T-helper 2 cell (primary cell): ENCODE results near the gene EPN1.

Experiments used
- DNase-seq, 5 experiments: peaks; one replicate each; pipeline versions ENCODE4 v3.0.0 to v3.0.0-alpha.2; 2012 to 2022

The EPN1 gene

GRCh38 chr19:55680339-55681130 lies 5.5 kb downstream of the EPN1 start:
- DNase-seq: no peak

- no peak for DNase-seq
These were observed 6.4 kb downstream of the EPN1 start for GRCh38 chr19:55681131-55682092.

DNA sequence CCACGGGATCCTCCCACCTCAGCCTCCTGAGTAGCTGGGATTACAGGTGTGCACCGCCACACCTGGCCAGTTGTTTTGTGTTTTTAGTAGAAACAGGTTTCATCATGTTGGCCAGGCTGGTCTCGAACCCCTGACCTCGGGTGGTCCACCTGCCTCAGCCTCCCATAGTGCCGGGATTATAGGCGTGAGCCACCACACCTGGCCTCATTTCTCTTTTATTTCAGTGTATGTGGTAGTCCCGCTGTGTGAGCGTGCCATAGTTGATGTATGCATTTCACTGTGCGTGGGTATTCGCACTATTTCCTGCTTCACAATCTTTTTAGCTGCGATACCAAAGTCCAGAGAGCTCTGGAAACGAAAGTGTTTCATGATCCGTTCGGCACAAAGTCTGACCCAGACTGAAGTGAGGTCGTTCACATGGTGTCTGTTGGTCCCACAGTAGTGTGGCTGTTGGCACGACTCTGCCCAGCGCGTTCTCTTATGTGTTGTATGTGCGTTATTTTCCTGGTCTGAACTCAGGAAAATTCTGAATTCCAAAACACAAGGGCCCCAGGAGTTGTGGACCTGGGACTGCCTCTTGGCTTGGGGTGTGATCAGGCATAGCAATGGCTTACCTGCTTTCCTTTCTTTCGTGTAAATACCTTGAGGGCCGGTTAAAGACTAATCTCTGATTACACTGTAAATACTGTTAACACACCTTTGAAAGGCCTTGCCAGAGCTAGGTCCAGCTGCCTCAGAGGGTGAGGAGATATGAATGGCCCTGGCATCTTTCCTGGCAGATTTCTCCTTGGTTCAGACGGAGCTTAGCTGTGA lies 8.6 kb downstream of the EPN1 start:
- no peak for DNase-seq

DNA sequence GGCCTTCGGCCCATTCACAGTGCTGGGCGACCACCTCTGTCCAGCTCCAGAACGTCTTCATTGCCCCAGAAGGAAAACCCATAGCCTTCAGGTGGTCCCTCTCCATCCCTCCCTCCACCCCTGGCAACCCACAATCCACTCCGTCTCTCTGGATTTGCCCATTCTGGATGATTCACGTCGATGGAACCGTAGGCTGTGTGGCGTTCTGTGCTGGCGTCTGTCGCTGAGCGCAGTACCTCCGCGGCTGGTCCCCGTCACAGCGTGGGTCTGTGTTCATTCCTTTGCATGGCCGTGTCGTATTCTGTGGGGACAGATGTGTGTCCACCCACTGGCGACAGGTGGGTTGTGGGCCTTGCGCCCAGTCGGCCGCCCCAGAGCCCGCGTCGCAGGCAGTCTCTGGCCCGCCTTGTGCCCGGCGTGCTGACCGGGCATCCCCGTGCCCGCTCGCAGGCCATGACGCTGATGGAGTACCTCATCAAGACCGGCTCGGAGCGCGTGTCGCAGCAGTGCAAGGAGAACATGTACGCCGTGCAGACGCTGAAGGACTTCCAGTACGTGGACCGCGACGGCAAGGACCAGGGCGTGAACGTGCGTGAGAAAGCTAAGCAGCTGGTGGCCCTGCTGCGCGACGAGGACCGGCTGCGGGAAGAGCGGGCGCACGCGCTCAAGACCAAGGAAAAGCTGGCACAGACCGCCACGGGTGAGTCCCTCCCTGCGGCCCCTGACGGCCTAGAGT lies 10.1 kb downstream of the EPN1 start:
- no peak for DNase-seq

DNA sequence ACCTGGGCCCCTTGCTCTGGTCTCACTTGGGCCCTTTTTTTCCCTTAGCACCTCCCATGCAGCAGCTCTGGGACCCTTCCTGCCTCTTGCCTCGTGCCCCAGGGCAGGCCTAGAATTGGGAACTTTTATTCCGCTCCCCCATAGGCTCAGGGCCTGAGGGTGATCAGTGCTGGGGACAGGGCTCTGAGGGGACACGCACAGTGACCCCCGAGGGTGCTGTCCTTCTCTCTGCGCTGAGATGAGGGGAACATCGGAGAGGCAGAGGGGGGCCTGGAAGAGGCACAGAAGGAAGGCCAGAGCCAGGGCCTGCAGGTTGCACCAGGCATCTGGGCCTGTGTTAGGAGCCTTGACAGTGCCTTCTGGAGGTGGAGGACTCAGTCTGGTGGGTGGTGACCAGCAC lies 10.8 kb downstream of the EPN1 start:
- no peak for DNase-seq

GRCh38 chr19:55686311-55687050 lies 11.5 kb downstream of the EPN1 start:
- DNase-seq: no peak

GRCh38 chr19:55687281-55688201 lies 12.5 kb downstream of the EPN1 start:
- DNase-seq: no peak

DNA sequence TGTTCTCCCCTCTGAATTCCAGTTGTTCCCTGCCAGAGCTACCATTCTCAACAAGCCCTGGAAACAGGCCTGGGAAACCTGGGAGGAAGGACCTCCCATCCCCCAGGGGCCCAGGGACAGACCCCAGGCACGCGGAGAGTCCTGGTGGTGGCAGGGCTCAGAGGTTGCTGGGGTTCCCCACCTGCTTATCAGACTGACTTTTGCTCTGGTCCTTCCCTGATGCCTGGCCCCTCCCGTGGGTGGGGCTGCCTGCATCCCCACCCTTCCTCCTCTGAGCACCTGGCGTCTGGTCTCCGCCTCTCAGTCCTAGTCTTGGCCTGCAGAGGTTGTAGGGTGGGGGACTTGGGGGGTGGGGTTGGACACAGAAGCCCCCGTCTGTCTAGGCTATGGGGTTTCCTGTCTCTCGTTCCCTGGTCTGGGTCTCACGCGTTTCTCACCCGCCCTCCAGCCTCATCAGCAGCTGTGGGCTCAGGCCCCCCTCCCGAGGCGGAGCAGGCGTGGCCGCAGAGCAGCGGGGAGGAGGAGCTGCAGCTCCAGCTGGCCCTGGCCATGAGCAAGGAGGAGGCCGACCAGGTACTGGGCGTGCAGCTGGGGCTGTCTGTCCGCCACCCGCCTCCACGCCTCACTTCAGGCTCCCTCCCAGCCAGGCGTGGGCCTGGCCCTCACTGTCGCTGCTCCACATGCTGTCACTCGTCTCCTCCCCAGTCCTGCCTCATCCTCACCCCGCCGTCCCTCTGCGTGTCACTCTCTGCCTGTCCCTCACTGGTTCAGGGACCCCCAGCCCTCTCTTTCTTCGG lies 13.6 kb downstream of the EPN1 start:
- DNase-seq: no peak

- DNase-seq: no peak
These were observed 14.5 kb downstream of the EPN1 start for GRCh38 chr19:55689411-55690108.

DNA sequence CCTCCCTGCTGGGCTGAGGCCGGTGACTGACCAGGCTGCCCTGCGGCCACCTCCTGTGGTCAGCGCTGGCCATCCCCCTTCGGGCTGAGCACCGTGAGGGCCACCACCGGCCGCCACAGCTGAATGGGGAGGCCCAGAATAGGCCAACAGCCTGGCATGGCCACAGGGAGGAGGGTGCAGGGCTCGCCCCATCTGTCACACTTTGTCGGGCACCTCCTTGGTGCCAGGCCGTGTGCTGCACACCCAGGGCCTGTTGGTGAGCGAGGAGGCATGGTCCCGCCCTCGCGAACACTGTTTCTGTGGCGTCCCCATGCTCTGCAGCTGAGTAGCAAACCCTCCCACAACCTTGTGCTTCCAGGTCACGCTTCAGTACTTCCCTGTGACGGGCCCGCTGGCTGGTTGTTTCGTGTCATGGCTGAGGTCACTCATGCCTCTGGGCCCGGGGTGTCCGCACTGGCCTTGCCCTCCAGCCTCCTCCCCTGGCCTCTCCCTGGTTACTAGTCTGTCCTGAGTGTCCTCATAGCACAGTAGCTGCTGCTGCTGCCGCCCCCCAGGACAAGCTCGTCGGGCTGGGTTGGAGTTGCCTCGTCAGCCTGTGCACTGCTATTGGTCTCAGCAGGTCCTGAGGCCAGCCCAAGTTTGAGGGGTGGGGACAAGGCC lies 15.2 kb downstream of the EPN1 start:
- DNase-seq: no peak

- DNase-seq: no peak
These were observed 15.9 kb downstream of the EPN1 start for GRCh38 chr19:55690769-55691545.

- no peak for DNase-seq
These were observed 16.8 kb downstream of the EPN1 start for GRCh38 chr19:55691561-55692481.

DNA sequence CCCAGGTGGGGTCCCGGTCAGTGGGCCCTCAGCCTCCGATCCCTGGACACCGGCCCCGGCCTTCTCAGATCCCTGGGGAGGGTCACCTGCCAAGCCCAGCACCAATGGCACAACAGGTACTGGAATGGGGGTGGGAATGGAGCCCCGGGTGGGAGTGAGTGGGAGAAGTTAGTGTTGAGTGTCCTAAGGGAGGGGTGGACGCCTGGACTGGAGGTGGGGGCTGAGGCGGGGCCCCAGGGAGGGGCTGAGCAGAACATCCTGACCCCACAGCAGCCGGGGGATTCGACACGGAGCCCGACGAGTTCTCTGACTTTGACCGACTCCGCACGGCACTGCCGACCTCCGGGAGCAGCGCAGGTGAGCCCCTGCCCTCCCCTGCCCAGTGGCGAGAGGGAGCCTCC lies 17.7 kb downstream of the EPN1 start:
- DNase-seq: no peak

GRCh38 chr19:55693336-55693974 lies 18.4 kb downstream of the EPN1 start:
- DNase-seq: no peak

GRCh38 chr19:55694241-55694655 lies 19.2 kb downstream of the EPN1 start:
- DNase-seq: no peak
